Mesodermal cell (in vitro differentiated cells): ENCODE measurements around the gene ARHGAP15.

Experiments used
- H3K27ac ChIP-seq: 2 replicates; pipeline ENCODE4 v1.7.0; 2013; ENCODE audit warnings: mild to moderate bottlenecking, low read depth, low read length, moderate library complexity; ENCODE audit not compliant: severe bottlenecking
- H3K36me3 ChIP-seq: 2 replicates; pipeline ENCODE4 v1.7.1; 2013; ENCODE audit warnings: mild to moderate bottlenecking, low read length, moderate library complexity; ENCODE audit not compliant: control insufficient read depth, insufficient read depth
- H3K4me1 ChIP-seq: one replicate; pipeline ENCODE4 v1.7.1; 2013; ENCODE audit warnings: mild to moderate bottlenecking, low read length; ENCODE audit not compliant: insufficient read depth, control insufficient read depth, poor library complexity, severe bottlenecking
- H3K4me3 ChIP-seq: 2 replicates; pipeline ENCODE4 v1.7.0; 2013; ENCODE audit warnings: low read length, control low read depth, mild to moderate bottlenecking; ENCODE audit not compliant: insufficient read depth, poor library complexity, severe bottlenecking; ENCODE audit errors: extremely low read depth
- H3K9me3 ChIP-seq: 2 replicates; pipeline ENCODE4 v1.7.1; 2013; ENCODE audit warnings: mild to moderate bottlenecking, low read length, moderate library complexity; ENCODE audit not compliant: control insufficient read depth
- WGBS, 2 experiments: methylation state at CpG; one replicate each; pipeline ENCODE4 v1.1.5; 2013; ENCODE audit warnings: missing lambda C conversion rate in 2 of 2; ENCODE audit not compliant: insufficient coverage in 2 of 2; 5-methylcytosine and 5-hydroxymethylcytosine counted together

ARHGAP15 gene

DNA sequence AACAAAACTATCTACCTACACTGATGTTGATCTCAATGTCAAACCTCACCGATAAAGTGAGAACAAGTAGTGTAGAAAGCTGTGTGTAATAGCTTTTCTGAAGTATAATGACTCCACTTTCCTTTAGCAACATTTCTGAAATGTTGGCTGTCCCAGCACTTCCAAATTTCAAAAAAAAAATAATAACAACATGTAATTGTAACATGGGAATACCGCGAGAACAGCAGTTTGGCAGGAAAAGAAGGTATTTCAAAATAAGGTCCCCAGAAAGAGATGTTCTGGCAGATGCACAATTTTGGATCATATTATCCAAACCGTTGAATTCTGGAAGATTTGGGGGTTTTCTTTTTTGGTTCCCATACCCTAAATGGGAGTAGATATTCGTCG is 352.0 kb downstream of the ARHGAP15 start:
- no peaks in the 10 kb centered on the region for H3K36me3 ChIP-seq
- 79 to 82% methylated on average over 2 of the region's 6 CpGs for WGBS, 2 experiments
- no peaks in the 10 kb centered on the region for H3K9me3 ChIP-seq
- H3K4me3 ChIP-seq = no peak overlapping the region
- H3K4me1 ChIP-seq = no peaks in the 10 kb centered on the region
- H3K27ac ChIP-seq = no peak overlapping the region

GRCh38 chr2:143481733-143482132 is 352.5 kb downstream of the ARHGAP15 start:
- H3K4me1 ChIP-seq = no peaks in the 10 kb centered on the region
- H3K4me3 ChIP-seq = no peak overlapping the region
- no peaks in the 10 kb centered on the region for H3K36me3 ChIP-seq
- no peak overlapping the region for H3K27ac ChIP-seq
- H3K9me3 ChIP-seq = no peaks in the 10 kb centered on the region

DNA sequence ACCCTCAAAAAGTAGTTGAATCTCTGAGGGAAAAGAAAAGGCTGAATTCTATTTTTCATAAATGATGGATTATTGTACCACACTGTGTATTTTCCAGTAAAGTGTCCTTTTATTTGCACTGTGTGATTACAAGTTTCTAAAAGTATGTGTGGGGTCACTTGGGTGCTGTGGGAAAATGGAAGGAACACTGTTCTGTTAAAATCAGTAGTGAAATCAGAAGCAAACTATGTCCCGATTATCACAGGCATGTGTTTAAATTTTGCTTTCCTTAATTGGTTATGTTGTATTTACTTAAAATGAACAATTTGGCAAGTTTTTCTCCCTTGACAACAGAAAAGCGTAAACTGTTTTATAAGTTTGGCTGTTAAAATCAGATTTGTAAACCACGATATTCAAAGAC is 353.1 kb downstream of the ARHGAP15 start:
- no peaks in the 10 kb centered on the region for H3K9me3 ChIP-seq
- no CpG with 5 or more reads among the region's 3 CpGs for WGBS, 2 experiments
- no peak overlapping the region for H3K27ac ChIP-seq
- no peak overlapping the region for H3K4me3 ChIP-seq
- H3K36me3 ChIP-seq = no peaks in the 10 kb centered on the region
- H3K4me1 ChIP-seq = no peaks in the 10 kb centered on the region

GRCh38 chr2:143482771-143483170 is 353.6 kb downstream of the ARHGAP15 start:
- 90% methylated on average over 2 of the region's 4 CpGs for WGBS, 2 experiments
- no peaks in the 10 kb centered on the region for H3K4me1 ChIP-seq
- no peaks in the 10 kb centered on the region for H3K36me3 ChIP-seq
- H3K4me3 ChIP-seq = no peak overlapping the region
- no peaks in the 10 kb centered on the region for H3K9me3 ChIP-seq
- no peak overlapping the region for H3K27ac ChIP-seq

- no peaks in the 10 kb centered on the region for H3K4me1 ChIP-seq
- H3K9me3 ChIP-seq = no peaks in the 10 kb centered on the region
- no CpG with 5 or more reads among the region's 1 CpG for WGBS, 2 experiments
- no peak overlapping the region for H3K4me3 ChIP-seq
- H3K27ac ChIP-seq = no peak overlapping the region
- H3K36me3 ChIP-seq = no peaks in the 10 kb centered on the region
These were observed 357.8 kb downstream of the ARHGAP15 start for GRCh38 chr2:143486976-143487375.

GRCh38 chr2:143489145-143489544 is 359.9 kb downstream of the ARHGAP15 start:
- H3K27ac ChIP-seq = no peak overlapping the region
- no peaks in the 10 kb centered on the region for H3K4me1 ChIP-seq
- H3K9me3 ChIP-seq = no peaks in the 10 kb centered on the region
- H3K4me3 ChIP-seq = no peak overlapping the region
- H3K36me3 ChIP-seq = no peaks in the 10 kb centered on the region
- 100% methylated on average over 1 of the region's 3 CpGs for WGBS, 2 experiments

DNA sequence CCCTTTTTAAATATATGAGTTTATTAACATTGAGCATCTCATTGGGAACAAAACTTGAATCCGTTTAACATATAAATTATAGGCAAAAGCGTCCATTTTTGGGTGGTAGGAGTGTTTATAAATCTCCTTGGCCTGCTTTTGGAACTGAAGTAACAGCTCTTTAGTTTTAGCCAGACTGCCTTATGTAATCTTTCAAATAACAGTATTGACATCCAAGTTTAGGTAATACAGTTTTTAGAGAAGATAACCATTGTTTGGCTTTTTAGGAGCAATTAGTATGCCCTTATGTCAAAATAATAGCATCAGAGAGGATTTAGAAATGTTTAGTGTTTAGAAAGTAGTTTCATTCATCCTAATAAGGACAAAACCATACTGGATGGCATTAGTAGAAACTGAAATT is 361.9 kb downstream of the ARHGAP15 start:
- H3K27ac ChIP-seq = no peak overlapping the region
- H3K9me3 ChIP-seq = no peaks in the 10 kb centered on the region
- WGBS, 2 experiments = no CpG with 5 or more reads among the region's 2 CpGs
- no peak overlapping the region for H3K4me3 ChIP-seq
- no peaks in the 10 kb centered on the region for H3K4me1 ChIP-seq
- no peaks in the 10 kb centered on the region for H3K36me3 ChIP-seq

GRCh38 chr2:143493339-143493738 is 364.1 kb downstream of the ARHGAP15 start:
- no peak overlapping the region for H3K4me3 ChIP-seq
- no peak overlapping the region for H3K27ac ChIP-seq
- no peaks in the 10 kb centered on the region for H3K36me3 ChIP-seq
- H3K9me3 ChIP-seq = no peaks in the 10 kb centered on the region
- 83 to 100% methylated on average over 1 of the region's 1 CpG for WGBS, 2 experiments
- no peaks in the 10 kb centered on the region for H3K4me1 ChIP-seq

DNA sequence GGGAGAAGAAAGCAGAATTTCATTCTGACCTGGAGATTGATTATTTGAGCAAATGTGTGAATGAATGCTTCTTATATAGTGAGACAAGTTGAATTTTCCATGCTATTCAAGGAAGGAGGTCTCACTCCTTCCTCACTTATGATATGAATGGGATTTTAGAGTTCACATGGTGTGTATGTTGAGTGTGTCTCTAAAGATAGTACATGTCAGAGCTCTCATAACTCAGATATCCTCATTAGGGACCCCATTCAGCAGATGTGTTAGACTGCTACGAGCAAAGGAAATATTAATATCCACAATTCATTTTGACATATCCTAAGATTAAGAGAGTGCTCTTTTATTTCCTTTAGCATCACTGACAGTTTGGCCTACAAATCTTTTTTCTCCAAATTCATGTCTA is 368.5 kb downstream of the ARHGAP15 start:
- no peaks in the 10 kb centered on the region for H3K4me1 ChIP-seq
- H3K27ac ChIP-seq = no peak overlapping the region
- no peaks in the 10 kb centered on the region for H3K36me3 ChIP-seq
- no peak overlapping the region for H3K4me3 ChIP-seq
- 100% methylated on average over 1 of the region's 1 CpG; no CpG with 5 or more reads in 1 of the 2 experiments for WGBS, 2 experiments
- H3K9me3 ChIP-seq = no peaks in the 10 kb centered on the region

GRCh38 chr2:143498496-143498895 is 369.3 kb downstream of the ARHGAP15 start:
- no peak overlapping the region for H3K4me3 ChIP-seq
- no peak overlapping the region for H3K27ac ChIP-seq
- no CpG with 5 or more reads among the region's 1 CpG for WGBS, 2 experiments
- no peaks in the 10 kb centered on the region for H3K4me1 ChIP-seq
- H3K9me3 ChIP-seq = no peaks in the 10 kb centered on the region
- H3K36me3 ChIP-seq = no peaks in the 10 kb centered on the region

GRCh38 chr2:143499061-143499460 is 369.8 kb downstream of the ARHGAP15 start:
- H3K27ac ChIP-seq = no peak overlapping the region
- no peaks in the 10 kb centered on the region for H3K9me3 ChIP-seq
- no peaks in the 10 kb centered on the region for H3K36me3 ChIP-seq
- H3K4me1 ChIP-seq = no peaks in the 10 kb centered on the region
- no peak overlapping the region for H3K4me3 ChIP-seq
- WGBS, 2 experiments = 57 to 75% methylated on average over 3 of the region's 3 CpGs
